DMS153 (cell line): ENCODE measurements around the gene LGALS9B.
"Not testable (repeated sequence)": the region's sequence is repeated elsewhere in the genome, so short reads cannot be mapped to it uniquely, and the experiment has no call there.

ENCODE experiments used
- DNase-seq: peaks from one replicate; lab custom pipeline; 2025; lab: John Stamatoyannopoulos, UW

The LGALS9B gene

DNA sequence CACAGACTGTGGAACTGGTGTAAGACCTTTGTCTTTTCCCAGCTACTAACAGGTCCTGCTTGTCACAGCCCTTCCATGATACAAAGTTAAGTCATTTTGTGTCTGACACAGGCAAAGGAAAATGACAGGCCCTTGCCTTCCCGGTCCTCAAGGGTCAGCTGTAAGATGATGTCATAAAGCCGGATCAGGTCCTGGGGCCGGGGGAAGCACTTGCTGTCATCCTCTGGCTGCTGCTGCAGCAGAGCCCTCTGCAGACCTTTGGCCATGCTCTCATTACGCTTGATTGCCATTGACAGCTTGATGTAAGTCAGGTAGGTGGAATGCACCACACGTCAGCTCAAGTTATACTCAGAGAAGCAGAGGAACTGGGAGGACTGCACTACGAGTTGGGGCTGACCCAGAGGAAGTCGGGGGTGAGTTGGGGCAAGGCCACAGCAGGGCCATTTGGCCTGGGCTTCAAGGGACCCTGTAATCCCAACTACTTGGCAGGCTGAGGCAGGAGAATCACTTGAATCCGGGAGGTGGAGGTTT is 50.9 kb downstream of the LGALS9B start:
- DNase-seq = not testable (repeated sequence)

DNA sequence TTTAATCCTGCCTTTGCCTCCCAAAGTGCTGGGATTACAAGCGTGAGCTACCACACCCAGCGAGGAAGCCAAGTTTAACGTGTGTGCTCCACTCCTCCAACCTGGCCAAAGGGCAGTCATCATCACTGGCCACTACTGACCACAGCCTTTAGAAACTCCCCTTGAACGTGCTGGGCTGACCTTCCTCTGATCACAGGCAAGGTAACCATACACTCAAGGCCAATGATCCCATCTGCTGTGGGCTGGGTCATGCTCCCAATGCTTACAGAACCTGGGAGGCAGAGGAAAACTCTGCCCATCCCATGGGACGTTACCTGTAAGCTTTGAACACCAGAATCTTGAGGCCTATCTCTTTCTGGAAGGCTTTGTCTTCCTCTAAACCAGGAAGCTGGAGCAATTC is 51.9 kb downstream of the LGALS9B start:
- DNase-seq = not testable (repeated sequence)

DNA sequence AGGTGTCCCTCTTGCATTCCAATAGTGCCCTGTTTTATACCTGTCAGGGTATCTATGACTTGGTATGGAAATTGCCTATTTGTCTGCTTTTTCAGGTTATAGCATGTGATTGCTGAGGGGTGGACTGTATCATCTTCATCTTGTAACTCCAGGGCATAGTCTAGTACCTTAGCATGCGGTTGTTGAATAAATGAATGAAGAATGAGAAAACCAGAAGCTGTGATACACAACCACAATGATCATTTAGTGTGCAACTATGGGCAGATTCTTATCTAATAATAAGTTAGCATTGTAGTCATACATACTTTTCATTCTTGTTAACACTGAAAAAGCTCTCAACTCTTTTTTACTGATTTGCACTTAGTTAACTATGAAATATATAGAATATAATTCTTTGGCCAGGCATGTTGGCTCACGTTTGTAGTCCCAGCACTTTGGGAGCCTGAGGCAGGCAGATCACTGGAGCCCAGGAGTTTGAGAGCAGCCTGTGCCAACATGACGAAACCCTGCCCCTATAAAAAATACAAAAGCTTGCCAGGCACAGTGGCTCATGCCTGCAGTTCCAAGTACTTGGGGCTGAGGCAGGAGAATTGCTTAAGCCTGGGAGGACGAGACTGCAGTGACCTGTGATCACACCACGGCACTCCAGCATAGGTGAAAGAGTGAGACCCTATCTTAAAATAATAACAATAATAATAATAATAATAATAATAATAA is 65.9 kb downstream of the LGALS9B start:
- DNase-seq = not testable (repeated sequence)

DNA sequence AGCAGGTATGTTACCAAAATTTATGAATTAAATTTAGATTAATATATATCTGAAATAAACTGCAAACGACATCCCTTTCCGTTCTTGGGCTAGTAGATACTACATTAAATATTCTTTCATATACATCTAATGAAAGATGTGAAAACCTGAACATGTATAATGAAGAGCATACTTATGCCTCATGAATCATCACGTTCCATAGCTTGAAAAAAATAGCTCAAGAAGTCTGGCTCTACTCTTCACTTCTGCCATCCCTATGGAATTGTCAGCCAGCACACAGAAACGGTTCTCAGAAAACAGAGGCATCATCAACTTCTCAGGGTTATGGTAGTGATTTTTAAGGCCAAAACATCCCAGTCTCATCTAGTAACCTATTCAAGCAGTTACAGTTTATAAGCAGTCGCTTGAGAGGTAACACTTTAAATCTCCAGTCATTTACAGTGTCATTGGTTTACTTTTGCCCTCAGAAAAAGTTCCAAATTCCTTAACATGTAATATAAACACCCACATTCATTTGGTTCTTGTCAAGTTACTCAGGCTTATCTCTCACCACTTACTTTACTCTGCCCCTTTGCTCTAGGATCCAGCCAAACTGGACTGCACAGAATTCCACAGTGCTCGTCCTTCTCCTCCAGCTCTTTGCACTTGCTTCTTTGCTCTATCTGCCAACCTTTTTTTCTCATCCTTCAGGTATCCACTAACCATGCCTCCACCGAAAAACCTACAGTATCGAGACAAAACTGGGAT is 66.6 kb downstream of the LGALS9B start:
- DNase-seq = not testable (repeated sequence)
